ENCODE results near the gene MAML3.

MAML3 gene

GRCh38 chr4:140154572-140154891 lies 548 bp upstream of the MAML3 start:
- DNase-seq, result no peak

DNA sequence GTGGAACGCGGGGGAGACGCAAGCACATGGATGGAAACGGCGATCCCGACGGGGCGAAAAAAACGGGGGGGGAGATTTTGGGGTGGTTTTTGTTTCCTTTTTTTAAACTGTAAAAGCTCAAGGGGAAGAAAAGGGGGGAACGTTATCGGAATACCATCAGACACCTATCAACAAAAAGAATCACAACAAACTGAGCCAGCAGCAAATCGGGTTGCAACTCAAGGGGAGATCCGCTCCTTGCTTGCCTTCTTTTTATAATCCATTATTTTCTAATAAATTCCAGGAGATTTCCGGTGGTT lies 616 bp downstream of the MAML3 start:
- DNase-seq, result no peak

DNA sequence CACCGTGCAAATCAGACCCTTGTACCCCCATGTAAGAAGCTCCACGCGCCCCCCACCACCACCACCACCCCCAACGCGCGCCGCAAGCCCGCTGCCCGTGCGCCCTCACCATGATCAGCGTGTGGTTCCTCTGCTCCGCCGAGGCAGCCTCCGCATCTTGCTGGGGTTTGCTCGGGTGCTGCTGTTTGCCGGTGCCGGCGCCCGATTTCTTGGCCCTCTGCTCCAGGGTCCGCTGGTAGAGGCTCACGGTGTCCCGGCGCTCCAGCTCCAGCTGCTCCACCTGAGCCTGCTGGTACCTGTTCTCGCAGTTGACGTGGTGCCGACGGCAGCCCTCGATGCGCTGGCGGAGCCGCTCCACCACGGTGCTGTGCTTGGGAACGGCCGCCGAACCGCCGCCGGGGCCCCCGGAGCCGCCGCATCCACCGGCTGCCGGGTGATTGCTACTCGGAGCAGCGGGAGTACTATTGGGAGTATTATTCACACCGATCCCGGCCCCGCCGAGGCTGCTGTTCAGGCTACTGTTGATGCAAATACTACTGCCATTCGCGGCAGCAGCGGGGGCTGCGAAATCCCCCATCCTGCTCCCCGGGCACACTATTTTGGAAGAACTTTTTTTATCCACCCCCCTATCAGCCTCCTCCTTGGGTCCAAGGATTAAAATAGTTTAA lies 1.1 kb downstream of the MAML3 start:
- DNase-seq, result peak; percentile 48

- peak; percentile 75 for DNase-seq
Observed at GRCh38 chr4:140152013-140152703, 1.8 kb downstream of the MAML3 start.

- DNase-seq, result peak; percentile 75
Observed at GRCh38 chr4:140151699-140152012, 2.3 kb downstream of the MAML3 start.

GRCh38 chr4:140150886-140151698 lies 2.9 kb downstream of the MAML3 start:
- DNase-seq, result peak; percentile 89

DNA sequence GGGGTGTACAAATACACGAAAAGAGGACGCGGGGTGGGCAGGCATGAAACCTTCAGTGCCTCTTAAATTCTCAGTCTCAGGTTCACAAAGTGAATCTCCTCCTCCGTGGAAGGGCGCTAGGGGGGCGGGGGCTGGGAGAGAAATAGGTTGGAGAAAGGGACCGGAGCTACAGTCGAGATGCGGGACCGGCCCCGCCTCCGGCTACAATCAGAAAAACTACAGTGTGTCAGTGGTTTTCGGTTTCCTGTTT lies 3.4 kb downstream of the MAML3 start:
- no peak for DNase-seq

- peak; percentile 52 for DNase-seq
Observed at GRCh38 chr4:140149846-140150635, 3.9 kb downstream of the MAML3 start.

DNA sequence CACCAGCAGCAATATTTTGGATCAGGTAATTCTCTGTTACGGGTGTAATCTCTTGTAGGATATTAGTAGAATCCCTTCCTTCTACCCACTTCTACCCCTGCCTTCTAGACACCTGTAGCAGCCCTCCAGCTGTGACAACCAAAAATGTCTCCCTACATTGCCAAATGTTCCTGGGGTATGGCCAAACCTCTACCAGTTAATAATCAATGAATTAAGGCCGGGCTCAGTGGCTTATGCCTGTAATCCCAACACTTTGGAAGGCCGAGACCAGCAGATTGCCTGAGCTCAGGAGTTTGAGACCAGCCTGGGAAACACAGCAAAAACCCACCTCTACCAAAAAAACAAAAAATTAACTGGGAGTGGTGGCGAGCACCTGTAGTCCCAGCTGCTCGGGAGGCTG lies 9.9 kb downstream of the MAML3 start:
- no peak for DNase-seq

DNA sequence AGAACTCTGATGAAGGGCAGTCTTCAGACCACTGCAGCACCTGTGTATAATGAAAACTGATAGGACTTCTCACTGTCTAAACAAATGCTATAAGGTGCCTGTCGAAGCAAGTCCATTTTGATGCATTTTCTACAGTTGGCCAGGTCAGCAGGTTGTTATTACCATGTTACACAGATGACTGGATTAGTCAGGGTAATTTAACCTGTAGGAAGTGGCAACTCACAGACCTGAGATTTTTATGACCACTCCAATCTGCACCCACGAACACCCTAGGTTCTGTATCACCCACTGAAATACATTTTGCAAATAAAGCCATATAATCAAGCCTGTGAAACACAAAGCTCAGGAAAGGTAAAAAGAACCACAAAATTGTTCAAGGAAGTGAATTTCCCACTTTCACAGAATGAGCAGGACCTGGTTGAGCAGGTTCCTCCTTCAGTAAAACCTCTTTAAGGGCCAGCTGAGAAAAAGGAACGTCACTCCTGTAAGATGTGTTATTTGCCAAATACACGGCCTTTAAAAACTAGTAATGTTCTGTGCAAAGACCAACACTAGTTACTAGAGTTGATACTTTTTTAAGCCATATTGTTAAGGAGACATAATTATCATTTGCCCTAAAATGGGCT lies 12.7 kb downstream of the MAML3 start:
- no peak for DNase-seq

- no peak for DNase-seq
Observed at GRCh38 chr4:140140566-140140965, 13.4 kb downstream of the MAML3 start.

DNA sequence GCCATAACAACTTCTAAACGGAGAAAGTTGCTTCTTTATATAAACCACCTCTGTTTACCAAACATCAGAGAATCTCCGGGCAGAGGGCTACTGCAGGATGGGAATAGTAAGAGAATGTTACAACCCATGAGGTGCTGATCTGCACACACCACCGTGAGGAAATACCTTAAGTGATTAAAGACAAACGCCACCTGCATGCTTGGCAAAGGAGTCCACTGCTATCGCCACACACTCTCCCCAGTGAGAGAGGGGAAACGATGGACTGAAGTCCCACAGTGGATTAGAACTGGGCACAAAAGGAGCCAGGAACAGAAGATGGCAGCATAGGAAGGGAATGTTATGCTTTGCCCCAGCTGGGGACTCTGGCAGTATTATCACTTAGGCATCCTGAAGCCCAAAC lies 15.6 kb downstream of the MAML3 start:
- DNase-seq, result no peak

- no peak for DNase-seq
Observed at GRCh38 chr4:140137671-140138070, 16.3 kb downstream of the MAML3 start.

- no peak for DNase-seq
Observed at GRCh38 chr4:140136509-140136908, 17.5 kb downstream of the MAML3 start.

DNA sequence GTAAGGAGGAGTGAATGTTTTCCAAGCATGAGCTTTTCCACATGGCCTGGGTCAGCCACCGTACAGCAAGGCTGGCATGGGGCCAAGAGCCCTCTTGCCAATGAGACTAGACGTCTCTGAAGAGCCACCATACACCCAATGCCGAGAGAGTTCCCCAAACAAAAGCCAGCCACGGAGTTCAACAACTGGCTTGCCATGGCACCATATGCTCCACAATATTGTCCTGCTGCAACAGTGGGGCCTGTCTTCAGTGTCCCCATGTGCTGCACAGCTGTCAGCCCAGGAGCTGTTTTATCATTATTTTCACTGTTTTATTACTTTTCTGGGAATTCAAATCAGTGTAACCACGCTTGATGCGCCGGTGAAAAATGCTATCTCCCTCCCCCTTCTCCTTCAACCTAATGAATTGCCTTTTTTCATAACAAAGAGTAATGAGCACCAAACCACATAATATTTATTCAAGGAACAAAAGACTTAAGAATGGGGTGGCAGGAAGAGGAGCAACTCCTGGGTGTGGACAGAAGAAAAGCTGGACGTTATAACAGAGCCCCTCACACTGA lies 18.4 kb downstream of the MAML3 start:
- DNase-seq, result peak; percentile 35

DNA sequence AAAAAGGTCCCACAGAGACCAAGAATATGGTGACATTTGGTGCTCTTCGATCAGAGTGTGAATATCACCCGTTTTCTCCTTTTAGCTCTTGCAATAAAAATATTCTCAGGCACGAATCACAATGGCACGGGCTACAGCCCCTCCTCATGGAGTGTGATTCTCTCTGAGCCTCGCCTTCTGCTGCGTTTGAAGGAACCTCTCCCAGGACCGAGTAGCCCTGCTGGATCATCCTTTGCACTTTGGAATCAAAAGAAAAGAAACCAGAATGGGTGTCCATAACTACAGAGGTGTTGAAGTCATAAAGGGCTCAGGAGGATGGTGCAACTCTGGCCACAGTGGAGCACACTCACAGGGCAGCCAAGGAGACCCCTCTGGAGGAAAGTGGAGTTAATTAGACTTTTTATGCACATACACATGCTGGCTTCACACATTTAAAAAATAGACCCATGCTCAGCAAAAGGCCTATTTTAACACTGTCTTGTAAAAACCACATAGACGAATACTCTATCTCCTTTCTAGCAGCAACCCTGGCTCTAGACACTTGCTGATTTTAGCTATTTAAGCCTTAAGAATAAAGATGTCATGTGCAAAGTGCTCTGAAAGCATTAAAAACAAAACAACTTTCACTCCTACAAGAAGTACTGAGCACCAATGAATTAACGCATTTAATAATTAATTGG lies 19.1 kb downstream of the MAML3 start:
- DNase-seq, result no peak

GRCh38 chr4:140133576-140133975 lies 20.4 kb downstream of the MAML3 start:
- DNase-seq, result no peak

GRCh38 chr4:140131675-140132229 lies 22.2 kb downstream of the MAML3 start:
- no peak for DNase-seq

DNA sequence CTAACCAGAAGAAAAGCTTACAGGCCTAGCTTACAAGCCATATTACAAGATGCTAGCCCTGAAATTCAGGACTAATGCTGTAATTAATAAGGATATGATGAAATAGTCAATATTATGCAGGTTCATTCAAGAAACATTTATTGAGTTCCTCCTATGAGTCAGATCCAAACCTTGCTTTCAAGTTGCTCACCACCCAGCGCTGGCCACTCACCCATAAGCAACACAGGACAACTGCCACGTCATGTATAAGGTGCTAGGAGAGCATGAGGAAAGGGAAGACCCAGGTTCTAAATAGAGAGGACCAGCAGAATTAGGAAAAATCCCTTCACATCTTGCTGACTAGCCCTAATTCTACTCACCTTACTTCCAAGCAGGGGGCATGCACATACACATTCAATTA lies 23.3 kb downstream of the MAML3 start:
- DNase-seq, result no peak

DNA sequence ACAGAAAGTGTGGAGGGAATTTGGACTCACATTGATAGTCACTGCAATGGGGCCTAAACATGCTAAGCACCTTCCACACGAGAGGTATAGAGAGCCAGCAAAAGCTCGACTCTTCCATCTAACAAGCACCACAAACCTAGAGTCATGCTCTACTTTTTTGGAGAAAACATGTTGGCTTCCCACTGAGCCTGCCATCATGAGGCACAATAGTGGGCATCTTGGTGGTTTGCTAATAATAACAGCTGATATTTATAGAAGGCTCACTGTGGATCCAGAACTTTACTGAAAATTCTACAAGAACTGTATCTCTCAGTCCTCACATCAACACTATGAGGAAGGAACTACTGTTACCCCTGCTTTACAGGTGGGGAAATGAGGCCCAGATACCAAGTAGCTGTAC lies 26.6 kb downstream of the MAML3 start:
- DNase-seq, result no peak

- DNase-seq, result no peak
Observed at GRCh38 chr4:140126261-140126660, 27.7 kb downstream of the MAML3 start.

DNA sequence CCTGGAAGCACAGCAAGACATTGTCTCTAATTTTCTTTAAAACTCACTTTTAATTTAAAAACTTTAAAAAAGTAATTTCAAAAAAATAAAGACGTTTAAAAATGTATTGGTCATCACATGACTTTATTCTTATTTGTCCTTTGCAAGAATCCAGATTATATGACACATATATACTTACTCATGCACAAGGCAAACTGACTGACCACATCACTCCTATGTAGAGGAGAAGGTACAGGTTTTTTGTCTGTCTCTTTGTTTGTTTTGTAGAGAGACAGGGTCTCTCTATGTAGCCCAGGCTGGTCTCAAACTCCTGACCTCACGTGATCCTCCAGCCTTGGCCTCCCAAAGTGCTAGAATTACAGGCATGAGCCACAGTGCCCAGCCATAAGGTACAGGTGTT lies 28.6 kb downstream of the MAML3 start:
- no peak for DNase-seq
